Fibroblast of lung (primary cell): Measurements from ENCODE around the gene PRKCH.

Experiments used
- EZH2 ChIP-seq: IDR thresholded peaks from 2 replicates; pipeline ENCODE4 v1.5.1; 2012; ENCODE audit warnings: low read length, control low read depth, mild to moderate bottlenecking; ENCODE audit errors: missing control alignments
- TF ChIP-seq, protein P1 (sequence below), 2 donors: IDR thresholded peaks in 1 of 2; conservative IDR thresholded peaks in 1 of 2; 1 replicate in 1 of 2; 2 replicates in 1 of 2; pipeline ENCODE4 v1.5.1; 2011 to 2012; ENCODE audit warnings: low read length in 2 of 2, control low read depth in 1 of 2, inconsistent platforms in 1 of 2, low read depth in 1 of 2, mild to moderate bottlenecking in 1 of 2

DNA sequence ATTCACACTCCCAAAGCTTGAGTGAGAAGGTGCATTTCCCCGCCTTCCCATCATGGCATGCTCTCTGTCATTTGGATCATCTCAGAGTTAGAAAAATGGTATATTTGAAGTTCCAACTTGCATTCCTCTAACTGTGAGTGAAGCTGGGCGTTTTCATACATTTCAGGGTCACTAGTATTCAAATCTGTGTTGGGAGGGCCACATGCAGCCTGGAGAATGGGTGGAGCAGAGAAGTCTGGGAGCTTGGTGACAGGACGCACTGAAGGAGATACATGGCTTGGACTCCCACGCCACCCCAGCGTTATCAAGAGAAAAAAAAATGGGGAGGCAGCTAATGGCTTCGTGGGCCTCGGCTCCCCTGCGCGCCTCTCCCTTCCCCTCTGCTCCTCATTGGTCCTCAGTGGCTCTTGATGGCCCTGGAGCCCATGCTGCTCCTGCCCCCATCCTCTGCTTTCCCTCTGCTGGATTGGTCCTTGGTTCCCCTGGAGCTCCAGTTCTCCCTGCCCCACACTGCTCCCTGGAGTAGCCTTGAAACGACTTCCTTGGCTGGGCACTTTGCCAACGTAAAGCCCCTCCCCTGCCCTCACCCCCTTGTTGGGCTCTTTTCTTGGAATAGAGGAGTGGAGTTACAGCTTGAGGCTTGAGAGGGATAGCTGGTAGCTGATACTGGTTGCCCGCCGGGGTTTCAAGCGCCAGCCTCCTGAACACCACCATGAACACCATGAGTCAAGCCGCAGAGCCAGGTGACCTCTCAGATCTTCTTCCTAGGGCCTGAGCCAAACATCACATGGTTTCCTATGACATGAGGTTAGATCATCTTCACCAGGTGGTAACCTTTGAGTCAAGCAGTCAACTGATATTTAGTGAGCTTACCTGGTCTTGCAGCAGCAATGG, 139.6 kb downstream of the PRKCH start:
- TF ChIP-seq EZH2 = no peak
- TF ChIP-seq, protein P1, sequence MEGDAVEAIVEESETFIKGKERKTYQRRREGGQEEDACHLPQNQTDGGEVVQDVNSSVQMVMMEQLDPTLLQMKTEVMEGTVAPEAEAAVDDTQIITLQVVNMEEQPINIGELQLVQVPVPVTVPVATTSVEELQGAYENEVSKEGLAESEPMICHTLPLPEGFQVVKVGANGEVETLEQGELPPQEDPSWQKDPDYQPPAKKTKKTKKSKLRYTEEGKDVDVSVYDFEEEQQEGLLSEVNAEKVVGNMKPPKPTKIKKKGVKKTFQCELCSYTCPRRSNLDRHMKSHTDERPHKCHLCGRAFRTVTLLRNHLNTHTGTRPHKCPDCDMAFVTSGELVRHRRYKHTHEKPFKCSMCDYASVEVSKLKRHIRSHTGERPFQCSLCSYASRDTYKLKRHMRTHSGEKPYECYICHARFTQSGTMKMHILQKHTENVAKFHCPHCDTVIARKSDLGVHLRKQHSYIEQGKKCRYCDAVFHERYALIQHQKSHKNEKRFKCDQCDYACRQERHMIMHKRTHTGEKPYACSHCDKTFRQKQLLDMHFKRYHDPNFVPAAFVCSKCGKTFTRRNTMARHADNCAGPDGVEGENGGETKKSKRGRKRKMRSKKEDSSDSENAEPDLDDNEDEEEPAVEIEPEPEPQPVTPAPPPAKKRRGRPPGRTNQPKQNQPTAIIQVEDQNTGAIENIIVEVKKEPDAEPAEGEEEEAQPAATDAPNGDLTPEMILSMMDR (conservative IDR thresholded peaks at IDR 0.05 in 1 of 2, IDR thresholded peaks at IDR 0.05 in 1 of 2; ENCODE audit: low read depth in 1 of 2, low read length in 2 of 2) = no peak
